ENCODE measurements around the gene KRT1.

The KRT1 gene

GRCh38 chr12:52660934-52661499, 19.2 kb downstream of the KRT1 start:
- DNase-seq: no peak

GRCh38 chr12:52659951-52660350, 20.3 kb downstream of the KRT1 start:
- DNase-seq: no peak

GRCh38 chr12:52659395-52659794, 20.8 kb downstream of the KRT1 start:
- no peak for DNase-seq

GRCh38 chr12:52658196-52658595, 22.0 kb downstream of the KRT1 start:
- no peak for DNase-seq

- no peak for DNase-seq
Measured at GRCh38 chr12:52657250-52657902, 22.8 kb downstream of the KRT1 start.

- no peak for DNase-seq
Measured at GRCh38 chr12:52656616-52657015, 23.6 kb downstream of the KRT1 start.

- no peak for DNase-seq
Measured at GRCh38 chr12:52655720-52656124, 24.5 kb downstream of the KRT1 start.

GRCh38 chr12:52655251-52655650, 25.0 kb downstream of the KRT1 start:
- DNase-seq: no peak

- DNase-seq: no peak
Measured at GRCh38 chr12:52651726-52652261, 28.4 kb downstream of the KRT1 start, which contains the start of gene KRT2. Gene KRT2 (minus strand): TSS chr12:52652211. CDS start chr12:52652142, 69 bp downstream.

GRCh38 chr12:52650520-52651081, 29.6 kb downstream of the KRT1 start:
- DNase-seq: no peak

- no peak for DNase-seq
Measured at GRCh38 chr12:52649066-52649465, 31.1 kb downstream of the KRT1 start.

- DNase-seq: no peak
Measured at GRCh38 chr12:52648012-52648550, 32.1 kb downstream of the KRT1 start.

GRCh38 chr12:52647601-52648000, 32.6 kb downstream of the KRT1 start:
- no peak for DNase-seq

GRCh38 chr12:52646613-52647012, 33.6 kb downstream of the KRT1 start:
- DNase-seq: no peak

GRCh38 chr12:52645982-52646381, 34.2 kb downstream of the KRT1 start:
- DNase-seq: no peak

- DNase-seq: no peak
Measured at GRCh38 chr12:52645120-52645761, 35.0 kb downstream of the KRT1 start.

GRCh38 chr12:52644078-52644415, 36.2 kb downstream of the KRT1 start:
- DNase-seq: no peak

GRCh38 chr12:52643233-52644077, 36.8 kb downstream of the KRT1 start:
- DNase-seq: no peak

- no peak for DNase-seq
Measured at GRCh38 chr12:52641468-52641867, 38.7 kb downstream of the KRT1 start.

- no peak for DNase-seq
Measured at GRCh38 chr12:52637299-52637698, 42.9 kb downstream of the KRT1 start.

- DNase-seq: no peak
Measured at GRCh38 chr12:52636592-52637258, 43.5 kb downstream of the KRT1 start.

Data from hypothalamus (tissue), 51 donors.